Left ventricle myocardium inferior (tissue), 1 donor: ENCODE measurements around the gene GATAD2A. TPM values are rescaled to one million over a fixed set of nuclear protein-coding genes. Genes with fewer than 3 reads are reported as not detected.

Experiments used
- DNase-seq: peaks from one replicate; pipeline ENCODE4 v3.0.0-alpha.2; 2020
- H3K27ac ChIP-seq: fragments of 200-600 bp; replicated peaks from 2 replicates; pipeline ENCODE4 v1.8.0; 2021
- H3K27me3 ChIP-seq: fragments of 200-600 bp; 2 replicates; pipeline ENCODE4 v1.8.0; 2021; ENCODE audit warnings: low read depth
- H3K36me3 ChIP-seq: fragments of 200-600 bp; 2 replicates; pipeline ENCODE4 v1.8.0; 2021
- H3K4me1 ChIP-seq: fragments of 200-600 bp; 2 replicates; pipeline ENCODE4 v1.8.0; 2021
- H3K4me3 ChIP-seq: fragments of 200-600 bp; 2 replicates; pipeline ENCODE4 v1.8.0; 2021; ENCODE audit warnings: mild to moderate bottlenecking, moderate library complexity
- H3K9me3 ChIP-seq: fragments of 200-600 bp; replicated peaks from 2 replicates; pipeline ENCODE4 v1.8.0; 2021
- CTCF ChIP-seq: fragments of 200-600 bp; IDR thresholded peaks from 2 replicates; pipeline ENCODE4 v1.8.0; 2021; ENCODE audit warnings: antibody characterized with exemption, mild to moderate bottlenecking, borderline replicate concordance
- intact Hi-C: fragments of 100-400 bp; cut with micrococcal nuclease; formaldehyde crosslinking; loops from one replicate; pipeline ENCODE4 v1.11.0; 2022
- total RNA-seq: library from RNA; stranded (reverse); fragmentation: NEBNext Ultra II Directional; extraction: Animal tissue kit (Norgen Biotek cat#: 25700); gene quantifications from one replicate; pipeline ENCODE4 v1.2.1, GENCODE V29; 2021
- donor health status: DM: no; HTN: yes; CAD: no; lungs with severe emphysema.

Gene GATAD2A
- total RNA-seq, 1 donor from 2014 or later = 24.1 TPM

GRCh38 chr19:19515642-19516519 is 110.4 kb downstream of the GATAD2A start, which contains the start of gene NDUFA13:
TSS of gene NDUFA13 (plus strand) at chr19:19516225. CDS start at chr19:19516239, 14 bp downstream.
- peaks cover 18% of the 10 kb centered on the region for H3K36me3 ChIP-seq
- intact Hi-C loops = no loop called here
- peaks cover 61% of the 10 kb centered on the region for H3K4me1 ChIP-seq
- H3K27me3 ChIP-seq = no peaks in the 10 kb centered on the region
- H3K9me3 ChIP-seq = peaks cover 10% of the 10 kb centered on the region
- peak; percentile 8 for TF ChIP-seq CTCF
- DNase-seq = peak; percentile 94
- peak within 1 kb of the TSS; percentile 79 for H3K4me3 ChIP-seq
- peak within 1 kb of the TSS; percentile 92 for H3K27ac ChIP-seq

DNA sequence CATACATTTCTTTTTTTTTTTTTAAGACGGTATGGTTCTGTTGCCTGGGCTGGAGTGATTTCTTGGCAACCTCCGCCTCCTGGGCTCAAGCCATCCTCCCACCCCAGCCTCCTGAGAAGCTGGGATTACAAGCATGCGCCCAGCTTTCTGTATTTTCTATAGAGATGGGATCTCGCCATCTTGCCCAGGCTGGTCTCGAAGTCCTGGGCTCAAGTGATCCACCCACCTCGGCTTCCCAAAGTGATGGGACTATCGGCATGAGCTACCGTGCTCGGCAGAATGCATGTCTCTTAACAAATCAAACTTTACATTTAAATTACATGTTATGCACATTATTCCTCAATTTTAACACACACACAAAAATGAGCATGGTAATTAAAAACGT is 111.8 kb downstream of the GATAD2A start:
- no peak for TF ChIP-seq CTCF
- peaks cover 63% of the 10 kb centered on the region for H3K4me1 ChIP-seq
- peak overlapping the region; percentile 79 for H3K4me3 ChIP-seq
- no peaks in the 10 kb centered on the region for H3K27me3 ChIP-seq
- H3K27ac ChIP-seq = no peak overlapping the region
- H3K9me3 ChIP-seq = peaks cover 10% of the 10 kb centered on the region
- intact Hi-C loops = no loop called here
- peaks cover 20% of the 10 kb centered on the region for H3K36me3 ChIP-seq
- DNase-seq = no peak

DNA sequence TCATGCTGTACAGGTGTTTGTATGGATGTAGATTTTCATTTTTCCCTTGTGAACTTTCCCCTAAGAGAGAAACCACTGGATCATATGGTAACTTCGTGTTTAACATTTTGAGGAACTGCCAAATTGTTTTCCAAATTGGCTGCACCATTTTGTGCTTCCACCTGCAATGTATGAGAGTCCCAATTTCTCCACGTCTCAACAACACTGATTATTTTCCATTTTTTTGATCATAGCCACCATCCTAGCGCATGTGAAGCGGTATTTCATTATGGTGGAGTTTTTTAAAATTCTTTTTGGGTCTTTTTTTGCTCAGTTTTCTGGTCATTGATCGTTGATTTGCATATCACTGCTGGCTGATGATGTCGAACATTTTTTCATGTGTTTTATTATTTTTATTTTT is 115.5 kb downstream of the GATAD2A start:
- Histone ChIP-seq H3K27me3 (no peaks in the 10 kb centered on the region), H3K4me1 (peaks cover 79% of the 10 kb centered on the region), H3K4me3 (no peak overlapping the region), H3K36me3 (peaks cover 36% of the 10 kb centered on the region), H3K9me3 (no peaks in the 10 kb centered on the region), H3K27ac (no peak overlapping the region)
- no peak for TF ChIP-seq CTCF
- intact Hi-C loops = no loop called here
- no peak for DNase-seq

DNA sequence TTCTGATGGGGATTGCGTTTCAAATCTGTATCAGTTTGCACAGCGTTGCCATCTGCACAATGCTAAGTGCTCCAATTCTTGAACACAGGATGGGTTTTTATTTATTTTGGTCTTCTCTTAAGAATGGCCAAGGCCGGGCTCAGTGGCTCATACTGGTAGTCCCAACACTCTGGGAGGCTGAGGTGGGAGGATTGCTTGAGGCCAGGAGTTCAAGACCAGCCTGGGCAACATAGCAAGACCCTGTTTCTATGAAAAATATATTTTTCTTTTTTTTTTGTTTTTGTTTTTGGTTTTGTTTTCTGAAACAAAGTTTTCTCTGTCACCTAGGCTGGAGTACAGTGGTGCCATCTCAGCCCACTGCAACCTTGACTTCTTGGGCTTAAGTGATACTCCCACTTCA is 117.7 kb downstream of the GATAD2A start:
- no peak for DNase-seq
- H3K27me3 ChIP-seq = no peaks in the 10 kb centered on the region
- H3K36me3 ChIP-seq = peaks cover 56% of the 10 kb centered on the region
- no peak for TF ChIP-seq CTCF
- intact Hi-C loops = no loop called here
- no peaks in the 10 kb centered on the region for H3K9me3 ChIP-seq
- H3K27ac ChIP-seq = no peak overlapping the region
- peaks cover 66% of the 10 kb centered on the region for H3K4me1 ChIP-seq
- no peak overlapping the region for H3K4me3 ChIP-seq

- Histone ChIP-seq H3K27ac (no peak overlapping the region), H3K4me1 (peaks cover 70% of the 10 kb centered on the region), H3K4me3 (no peak overlapping the region), H3K36me3 (peaks cover 56% of the 10 kb centered on the region), H3K27me3 (no peaks in the 10 kb centered on the region), H3K9me3 (no peaks in the 10 kb centered on the region)
- no peak for DNase-seq
- no peak for TF ChIP-seq CTCF
- intact Hi-C loops = no loop called here
These were observed 118.6 kb downstream of the GATAD2A start for GRCh38 chr19:19524053-19524452.
